GM21737 (cell line): ENCODE measurements around the gene RBM26.

Experiments
- ATAC-seq: cut with Tn5 transposase; IDR thresholded peaks from one replicate; pipeline ENCODE4 v1.9.1; 2021; ENCODE audit warnings: mild to moderate bottlenecking, moderate library complexity; ENCODE audit not compliant: unreplicated experiment

Gene RBM26

GRCh38 chr13:79341202-79341601 lies 64.9 kb downstream of the RBM26 start:
- no peak for ATAC-seq

DNA sequence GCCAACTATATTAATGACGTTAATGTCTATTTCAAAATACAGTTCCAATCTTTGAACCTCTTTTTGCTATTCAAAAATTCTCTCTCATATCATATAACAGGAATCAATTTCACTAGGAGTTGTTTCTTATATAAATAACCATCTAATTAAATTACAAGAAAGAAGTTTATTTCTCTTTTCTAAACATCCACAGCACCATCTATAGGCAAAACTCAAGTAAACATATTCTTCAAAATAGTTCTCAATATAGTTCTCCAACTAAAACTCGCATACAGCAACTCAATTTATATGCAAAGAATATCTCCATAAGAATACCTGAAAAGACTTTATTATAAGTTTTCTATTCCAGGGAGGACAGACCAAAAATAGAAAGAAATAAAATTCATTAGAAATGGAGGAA lies 65.6 kb downstream of the RBM26 start:
- no peak for ATAC-seq

DNA sequence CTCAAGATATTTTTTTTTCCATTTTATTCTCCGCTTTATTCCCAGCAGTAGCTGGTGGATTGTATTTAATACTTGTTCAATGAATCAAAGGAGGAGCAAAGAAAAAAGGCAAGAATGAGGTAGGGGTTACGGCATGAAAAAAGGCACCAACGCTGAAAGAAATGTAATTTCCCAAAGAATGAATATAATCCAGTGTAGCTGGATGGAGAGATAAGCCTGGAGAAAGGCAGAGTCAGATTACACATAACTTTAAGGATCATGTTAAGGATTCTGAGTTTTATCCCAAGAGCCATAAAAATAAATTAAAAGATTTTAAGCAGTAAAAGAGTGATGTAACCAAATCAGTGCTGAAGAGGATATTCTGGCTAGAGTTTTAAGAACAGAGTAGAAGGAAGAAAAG lies 67.7 kb downstream of the RBM26 start:
- no peak for ATAC-seq

DNA sequence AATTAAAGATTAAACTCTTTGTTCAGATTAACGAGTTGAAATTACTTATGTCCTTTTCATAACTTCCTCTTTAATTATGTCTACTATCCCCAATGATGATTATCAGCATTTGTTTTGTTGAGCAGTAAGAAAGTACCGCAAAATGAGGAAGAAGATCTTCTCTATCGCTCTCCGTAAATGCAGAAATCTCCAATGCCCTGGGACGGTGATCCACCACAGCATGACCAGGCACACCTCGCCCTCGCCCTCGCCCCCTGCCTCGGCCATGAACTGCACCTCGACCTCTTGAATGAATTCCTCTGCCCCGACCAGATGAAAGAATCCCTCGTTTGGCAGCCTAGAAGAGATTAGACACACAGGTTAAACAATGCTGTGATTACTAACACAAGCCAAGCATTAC lies 69.1 kb downstream of the RBM26 start:
- no peak for ATAC-seq

GRCh38 chr13:79328510-79328909 lies 77.5 kb downstream of the RBM26 start:
- ATAC-seq, result no peak

DNA sequence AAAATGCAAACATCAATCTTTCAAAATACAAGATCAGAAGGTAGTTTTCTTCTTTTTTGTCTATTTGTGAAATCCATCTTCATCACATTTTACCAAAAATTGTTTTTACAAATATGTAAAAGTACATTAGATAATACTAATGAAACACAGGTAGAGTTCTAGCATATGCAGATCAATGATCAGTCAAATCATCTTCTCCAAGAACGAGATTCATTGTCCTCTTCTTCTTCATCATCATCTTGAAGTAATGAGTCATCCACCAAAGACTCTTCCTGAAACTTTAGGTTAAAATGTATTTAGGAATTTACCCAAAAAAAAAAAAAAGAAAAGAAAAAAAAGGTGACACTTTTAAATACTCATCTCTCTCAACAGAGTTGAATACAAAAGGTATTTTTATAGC lies 85.6 kb downstream of the RBM26 start:
- ATAC-seq, result no peak

DNA sequence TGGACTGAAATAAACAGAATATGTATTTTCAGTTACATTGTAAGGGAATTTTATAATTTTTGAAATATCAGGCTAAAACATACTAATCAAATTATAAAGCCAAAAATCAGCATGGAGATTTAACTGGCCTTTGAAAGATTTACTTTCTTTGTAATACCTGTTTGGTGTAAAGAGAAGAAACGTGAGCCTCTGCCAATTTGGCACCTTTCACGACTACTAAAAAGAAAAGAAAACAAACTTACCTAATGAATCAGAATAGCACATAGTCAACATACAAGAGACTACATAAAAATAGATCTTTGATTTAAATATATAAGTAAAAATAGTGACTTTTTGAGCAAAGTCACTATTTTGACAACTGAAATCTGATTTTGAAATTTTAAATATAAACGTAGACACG lies 87.4 kb downstream of the RBM26 start:
- no peak for ATAC-seq

GRCh38 chr13:79317856-79318255 lies 88.2 kb downstream of the RBM26 start:
- ATAC-seq, result no peak

GRCh38 chr13:79314652-79315051 lies 91.4 kb downstream of the RBM26 start:
- ATAC-seq, result no peak

DNA sequence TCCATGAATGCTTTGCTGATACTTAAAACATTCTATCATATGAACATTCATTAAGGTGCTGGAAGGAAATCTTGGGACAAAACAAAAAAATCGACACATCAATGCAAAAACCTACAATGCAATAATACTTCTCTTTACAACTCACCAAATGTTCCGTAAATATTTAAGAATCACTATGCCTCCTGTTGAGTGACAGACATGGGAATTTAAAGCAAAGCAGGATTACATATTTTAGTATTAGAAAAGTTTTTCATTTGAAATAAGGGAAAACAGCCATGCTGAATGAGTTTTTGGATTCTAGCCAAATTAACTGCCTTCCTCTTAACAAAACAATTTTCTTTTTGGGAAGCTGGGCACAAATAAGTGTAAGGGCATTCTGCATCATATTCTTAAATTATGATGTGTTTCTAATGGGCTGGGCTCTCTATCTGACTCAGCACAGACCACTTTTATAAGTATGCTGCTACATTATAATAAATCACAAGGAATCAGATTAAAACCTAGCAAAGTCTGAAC lies 93.7 kb downstream of the RBM26 start:
- ATAC-seq, result no peak

GRCh38 chr13:79311386-79311785 lies 94.7 kb downstream of the RBM26 start:
- ATAC-seq, result no peak

- ATAC-seq, result no peak
Measured at GRCh38 chr13:79309690-79310089, 96.4 kb downstream of the RBM26 start.

- no peak for ATAC-seq
Measured at GRCh38 chr13:79307866-79308298, 98.2 kb downstream of the RBM26 start.

DNA sequence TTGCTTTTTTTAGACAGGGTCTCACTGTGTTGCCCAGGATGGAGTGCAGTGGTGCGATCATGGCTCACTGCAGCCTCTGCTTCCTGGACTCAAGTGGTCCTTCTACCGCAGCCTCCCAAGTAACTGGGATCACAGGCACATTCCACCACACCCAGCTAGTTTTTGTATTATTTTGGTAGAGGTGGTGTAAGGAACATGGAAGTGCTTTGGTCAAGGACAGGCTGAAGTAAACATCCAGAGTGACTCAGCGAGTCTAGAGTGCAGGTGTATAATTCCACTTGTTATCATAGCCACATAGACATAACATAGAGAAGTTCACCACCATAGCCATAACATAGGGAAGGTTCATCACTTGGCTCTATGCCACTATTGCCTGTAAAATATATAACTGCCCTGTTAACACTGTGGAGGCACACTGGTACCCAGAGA lies 98.6 kb downstream of the RBM26 start:
- no peak for ATAC-seq

DNA sequence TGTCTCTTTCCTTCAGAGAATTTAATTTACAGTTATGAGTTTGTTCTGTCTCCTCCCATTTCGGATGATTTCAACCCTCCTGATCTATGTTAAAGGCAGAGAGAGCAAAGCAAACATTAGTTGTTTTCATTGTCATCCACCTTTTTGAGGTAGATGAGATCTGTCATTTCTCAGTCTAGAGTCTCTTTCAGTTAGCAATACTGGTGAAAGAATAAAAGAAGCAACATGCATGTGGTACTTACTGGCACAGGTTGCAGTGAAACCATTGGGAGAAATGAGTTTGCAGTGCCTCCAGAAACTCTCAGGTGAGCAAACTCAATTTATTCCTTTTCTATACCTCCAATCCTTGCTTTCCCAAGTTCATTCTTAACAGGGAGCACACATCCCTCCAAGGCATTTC lies 99.4 kb downstream of the RBM26 start:
- no peak for ATAC-seq

GRCh38 chr13:79297128-79297527 lies 108.9 kb downstream of the RBM26 start:
- ATAC-seq, result no peak

GRCh38 chr13:79295906-79296706 lies 109.9 kb downstream of the RBM26 start:
- no peak for ATAC-seq

DNA sequence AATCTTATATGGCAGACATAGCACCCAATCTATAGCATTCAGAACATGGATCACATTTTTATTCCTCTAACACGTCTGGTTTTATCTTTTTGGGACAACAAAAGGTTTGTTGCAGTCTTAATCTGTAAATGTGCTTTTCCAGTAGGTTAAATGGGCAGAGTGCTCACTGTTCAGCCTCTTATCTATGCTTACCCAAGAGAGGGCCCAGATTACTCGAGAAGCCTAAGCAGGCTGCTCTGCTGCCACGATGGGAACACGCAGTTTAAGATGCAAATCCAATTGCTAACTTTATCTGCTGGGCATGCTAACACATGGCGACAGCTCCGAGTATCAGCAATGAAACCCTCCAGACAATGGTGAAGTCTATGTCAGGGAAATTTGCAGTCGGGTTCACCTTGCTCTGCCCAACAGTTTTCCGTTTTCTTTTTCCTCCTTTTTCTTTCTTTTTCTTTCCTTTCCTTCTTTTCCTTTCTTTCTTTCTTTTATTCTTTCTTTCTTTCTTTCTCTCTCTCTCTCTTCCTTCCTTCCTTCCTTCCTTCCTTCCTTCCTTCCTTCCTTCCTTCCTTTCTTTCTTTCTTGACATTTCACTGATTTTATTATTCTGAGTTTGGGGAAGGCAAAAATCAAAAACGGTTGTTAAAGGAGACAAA lies 115.3 kb downstream of the RBM26 start:
- ATAC-seq, result no peak

GRCh38 chr13:79289571-79289970 lies 116.5 kb downstream of the RBM26 start:
- ATAC-seq, result no peak

GRCh38 chr13:79287939-79288795 lies 117.9 kb downstream of the RBM26 start:
- ATAC-seq, result no peak

DNA sequence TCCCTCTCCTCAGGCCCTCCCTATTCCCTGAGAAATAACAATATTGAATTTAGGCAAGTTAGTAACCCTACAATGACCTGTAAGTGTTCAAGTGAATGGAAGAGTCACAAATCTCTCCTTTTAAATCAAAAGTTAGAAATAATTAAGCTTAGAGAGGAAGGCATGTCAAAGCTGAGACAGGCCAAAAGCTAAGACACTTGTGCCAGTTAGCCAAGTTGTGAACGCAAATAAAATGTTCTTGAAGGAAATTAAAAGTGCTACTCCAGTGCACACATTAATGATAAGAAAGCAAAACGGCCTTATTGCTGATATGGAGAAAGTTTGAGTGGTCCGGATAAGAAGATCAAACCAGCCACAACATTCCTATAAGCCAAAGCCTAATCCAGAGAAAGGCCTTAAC lies 120.9 kb downstream of the RBM26 start:
- ATAC-seq, result no peak
